ENCODE results near the gene DPYD. TPM values are rescaled to one million over a fixed set of nuclear protein-coding genes. Genes with fewer than 3 reads are reported as not detected.

Gene DPYD
- total and polyA plus RNA-seq, 12 donors = 4.1 to 22.0 (median 7.0) TPM

GRCh38 chr1:97392701-97393100 is 528.1 kb downstream of the DPYD start:
- H3K36me3 ChIP-seq = no peaks in the 10 kb centered on the region
- no peaks in the 10 kb centered on the region for H3K27me3 ChIP-seq
- H3K27ac ChIP-seq = no peak overlapping the region
- peaks cover 0 to 10% (median 0%) of the 10 kb centered on the region in 11 donors for H3K9me3 ChIP-seq
- no peaks in the 10 kb centered on the region for H3K4me1 ChIP-seq
- TF ChIP-seq CTCF (IDR thresholded peaks at IDR 0.05) = no peak
- ATAC-seq = no peak
- DNase-seq = no peak
- no peak overlapping the region for H3K4me3 ChIP-seq
- intact Hi-C loops (cut with DNase I) = no loop called here

DNA sequence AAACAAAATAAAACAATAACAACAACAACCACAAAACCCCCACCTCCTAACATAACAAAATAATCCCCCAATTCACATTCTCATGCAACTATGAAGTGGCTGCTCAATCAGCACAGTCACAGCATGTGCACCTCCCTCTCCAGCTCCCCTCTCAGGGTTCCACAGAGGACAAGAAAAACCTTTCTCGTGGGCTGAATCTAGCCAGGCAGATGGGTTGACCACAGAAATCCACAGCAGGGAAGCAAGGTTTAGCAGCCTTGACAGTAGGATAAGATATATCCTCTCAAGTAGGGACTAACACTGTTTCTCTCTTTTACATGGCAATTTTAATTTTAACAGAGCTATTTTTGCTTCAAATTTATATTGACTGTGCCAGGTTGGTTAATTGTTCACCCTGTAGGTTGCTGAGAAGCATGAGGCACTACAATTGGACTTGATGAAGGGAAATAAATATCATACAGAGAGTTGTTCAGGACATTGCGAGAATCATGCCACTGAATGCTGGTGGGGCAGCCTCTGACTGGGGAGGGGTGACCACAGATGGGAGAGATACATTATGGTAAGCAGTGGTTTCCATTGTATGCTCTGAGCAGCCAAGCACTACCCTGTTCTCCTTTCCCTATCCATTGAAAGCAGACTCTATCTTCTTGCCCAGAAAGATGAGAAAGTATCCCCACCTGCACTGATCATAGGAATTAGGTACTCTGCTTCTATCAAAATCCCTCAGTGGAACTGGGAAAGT is 535.1 kb downstream of the DPYD start:
- no peak for TF ChIP-seq CTCF (IDR thresholded peaks at IDR 0.05)
- H3K4me3 ChIP-seq = no peak overlapping the region
- 93% methylated on average over 2 of the region's 2 CpGs for WGBS, 2 donors
- no peaks in the 10 kb centered on the region for H3K27me3 ChIP-seq
- intact Hi-C loops (cut with DNase I) = no loop called here
- peaks cover 0 to 10% (median 0%) of the 10 kb centered on the region in 9 donors for H3K4me1 ChIP-seq
- no peaks in the 10 kb centered on the region for H3K36me3 ChIP-seq
- H3K27ac ChIP-seq = no peak overlapping the region
- no peaks in the 10 kb centered on the region for H3K9me3 ChIP-seq
- DNase-seq = no peak
- no peak for ATAC-seq

DNA sequence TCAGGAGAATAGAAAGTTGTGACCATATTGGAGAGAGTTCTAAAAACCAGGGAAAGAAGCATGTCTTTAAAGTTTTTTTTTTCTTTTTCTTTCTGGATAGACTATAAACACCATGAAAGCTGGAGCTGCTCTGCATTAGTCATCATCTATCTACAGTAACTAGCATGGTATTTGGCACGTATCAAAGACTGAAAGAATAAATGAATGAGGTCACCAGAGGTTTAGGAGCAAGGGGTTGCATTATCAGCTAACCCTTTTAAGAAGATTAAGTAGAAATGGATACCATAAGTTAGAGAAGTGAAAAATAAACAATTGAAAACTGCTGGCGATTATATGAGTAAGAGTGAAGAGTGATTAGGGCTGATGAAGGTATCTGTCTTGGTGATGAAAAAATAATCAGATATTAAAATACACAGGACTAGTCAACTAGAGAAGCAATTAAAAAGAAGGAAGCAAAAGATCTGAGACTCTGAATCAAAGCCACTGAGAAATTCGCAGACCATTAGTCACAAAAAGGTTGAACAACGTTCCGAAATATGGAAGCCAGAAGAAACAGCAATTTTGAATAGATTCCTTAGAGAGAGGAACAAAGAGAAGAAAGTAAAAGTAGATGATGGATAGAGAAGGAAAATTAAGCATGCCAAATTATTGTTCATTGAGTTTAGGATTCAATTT is 536.4 kb downstream of the DPYD start:
- H3K27ac ChIP-seq = no peak overlapping the region
- DNase-seq = no peak
- intact Hi-C loops (cut with DNase I) = no loop called here
- ATAC-seq = peak in 4 of 8 donors; percentile 49 to 72 (median 62)
- TF ChIP-seq CTCF (IDR thresholded peaks at IDR 0.05) = no peak
- WGBS, 2 donors = 67 to 76% methylated on average over 5 of the region's 5 CpGs
- H3K4me1 ChIP-seq = peaks cover 0 to 10% (median 0%) of the 10 kb centered on the region in 9 donors
- no peaks in the 10 kb centered on the region for H3K27me3 ChIP-seq
- H3K4me3 ChIP-seq = no peak overlapping the region
- H3K9me3 ChIP-seq = no peaks in the 10 kb centered on the region
- no peaks in the 10 kb centered on the region for H3K36me3 ChIP-seq

DNA sequence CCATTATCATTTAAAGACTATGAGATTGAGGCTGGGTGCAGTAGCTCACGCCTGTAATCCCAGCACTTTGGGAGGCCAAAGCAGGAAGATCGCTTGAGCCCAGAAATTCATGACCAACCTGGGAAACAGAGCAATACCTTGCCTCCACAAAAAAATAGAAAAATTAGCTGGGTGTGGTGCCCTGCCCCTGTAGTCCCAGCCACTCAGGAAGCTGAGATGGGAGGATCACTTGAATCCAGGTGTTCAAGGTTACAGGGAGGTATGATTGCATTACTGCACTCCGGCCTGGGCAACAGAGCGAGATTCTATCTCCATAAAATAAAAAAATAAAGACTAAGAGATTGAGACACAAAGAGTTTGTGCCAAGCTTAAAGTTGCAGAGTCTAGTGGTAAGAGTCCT is 537.0 kb downstream of the DPYD start:
- intact Hi-C loops (cut with DNase I) = no loop called here
- Histone ChIP-seq H3K4me1 (peaks cover 0 to 10% (median 0%) of the 10 kb centered on the region in 9 donors), H3K27ac (no peak overlapping the region), H3K27me3 (no peaks in the 10 kb centered on the region), H3K36me3 (no peaks in the 10 kb centered on the region), H3K4me3 (no peak overlapping the region), H3K9me3 (no peaks in the 10 kb centered on the region)
- WGBS, 2 donors = 86 to 88% methylated on average over 4 of the region's 4 CpGs
- ATAC-seq = no peak
- TF ChIP-seq CTCF (IDR thresholded peaks at IDR 0.05) = no peak
- DNase-seq = no peak

All from heart right ventricle (tissue), 16 donors.